Renal pelvis (tissue), 4 donors: Measurements from ENCODE around the gene LYPD3. TPM values are rescaled to one million over a fixed set of nuclear protein-coding genes. Genes with fewer than 3 reads are reported as not detected.
"Not testable (repeated sequence)": the region's sequence is repeated elsewhere in the genome, so short reads cannot be mapped to it uniquely, and the experiment has no call there.

Experiments used
- DNase-seq: peaks from one replicate; pipeline ENCODE4 v3.0.0-alpha.2; 2013
- polyA plus RNA-seq, 3 donors: library from polyadenylated mRNA; unstranded; fragments of 120-200 nt; gene quantifications; one replicate each; pipeline ENCODE4 v1.2.1, GENCODE V29; 2013; ENCODE audit not compliant: insufficient read length in 3 of 3

The LYPD3 gene
- polyA plus RNA-seq, 3 donors, result 1.4 to 4.1 (median 2.2) TPM

GRCh38 chr19:43462785-43463380 lies 2.5 kb downstream of the LYPD3 start:
- DNase-seq, result no peak

DNA sequence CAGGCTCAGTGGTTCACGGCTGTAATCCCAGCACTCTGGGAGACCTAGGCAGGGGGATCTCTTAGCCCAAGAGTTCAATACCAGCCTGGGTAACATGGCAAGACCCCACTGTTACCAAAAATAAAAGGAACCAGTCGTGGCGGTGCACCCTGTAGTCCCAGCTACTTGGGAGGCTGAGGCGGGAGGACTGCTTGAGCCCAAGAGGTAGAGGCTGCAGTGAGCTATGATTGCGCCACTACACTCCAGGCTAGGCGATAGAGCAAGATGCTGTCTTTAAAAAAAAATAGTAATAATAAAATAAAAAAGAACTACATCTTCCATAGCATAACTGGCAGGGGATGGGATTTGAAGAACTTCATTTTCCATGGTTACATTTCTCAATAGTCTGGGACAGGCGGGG lies 3.0 kb downstream of the LYPD3 start:
- no peak for DNase-seq

- no peak for DNase-seq
Observed at GRCh38 chr19:43461303-43461702, 4.1 kb downstream of the LYPD3 start.

DNA sequence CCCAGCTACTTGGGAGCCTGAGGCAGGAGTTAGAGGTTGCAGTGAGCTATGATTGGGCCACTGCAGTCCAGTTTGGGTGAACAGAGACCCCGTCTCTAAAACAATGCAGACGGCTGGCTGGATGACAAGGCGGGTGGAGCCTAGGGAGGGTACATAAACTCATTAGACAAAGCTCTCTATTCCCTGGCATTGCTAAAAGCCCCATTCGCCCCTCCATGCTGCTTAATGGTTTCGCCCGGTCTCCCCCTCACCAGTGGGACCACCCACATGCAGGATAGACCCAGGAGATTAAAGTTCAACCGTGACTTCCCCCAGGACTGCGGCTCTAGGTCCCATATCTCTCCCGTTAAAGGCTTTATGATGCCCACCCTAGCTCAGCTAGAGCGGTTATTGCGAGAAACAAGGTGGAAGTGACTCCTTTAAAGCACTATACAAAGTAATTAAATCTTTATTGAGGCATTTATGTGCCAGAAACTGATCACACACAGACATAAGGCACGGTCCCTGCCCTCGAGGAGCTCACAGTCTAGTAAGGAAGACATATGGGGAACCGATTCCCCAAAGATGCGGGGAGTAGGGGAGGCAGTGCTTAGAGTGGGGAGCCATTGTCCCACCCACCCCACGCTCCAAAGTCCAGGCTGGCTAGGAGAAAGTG lies 4.9 kb downstream of the LYPD3 start:
- no peak for DNase-seq

DNA sequence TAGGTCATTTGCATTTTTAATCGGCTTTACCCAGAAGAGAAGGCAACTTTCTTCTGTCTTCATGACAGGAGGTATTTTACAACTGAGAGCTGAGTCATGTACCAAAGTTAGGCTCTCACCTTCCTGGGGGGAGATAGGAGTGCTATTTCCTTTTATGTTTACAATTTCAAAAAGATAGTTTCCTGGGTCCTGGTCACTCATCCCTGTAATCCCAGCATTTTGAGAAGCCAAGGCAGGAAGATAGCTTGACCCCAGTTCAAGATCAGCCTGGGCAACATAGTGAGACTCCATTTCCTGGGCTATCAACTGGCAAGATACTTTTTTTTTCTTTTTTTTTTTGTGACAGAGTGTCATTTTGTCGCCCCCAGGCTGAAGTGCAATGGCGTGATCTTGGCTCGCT lies 7.6 kb downstream of the LYPD3 start:
- DNase-seq, result no peak

GRCh38 chr19:43455321-43456113 lies 9.9 kb downstream of the LYPD3 start:
- no peak for DNase-seq

DNA sequence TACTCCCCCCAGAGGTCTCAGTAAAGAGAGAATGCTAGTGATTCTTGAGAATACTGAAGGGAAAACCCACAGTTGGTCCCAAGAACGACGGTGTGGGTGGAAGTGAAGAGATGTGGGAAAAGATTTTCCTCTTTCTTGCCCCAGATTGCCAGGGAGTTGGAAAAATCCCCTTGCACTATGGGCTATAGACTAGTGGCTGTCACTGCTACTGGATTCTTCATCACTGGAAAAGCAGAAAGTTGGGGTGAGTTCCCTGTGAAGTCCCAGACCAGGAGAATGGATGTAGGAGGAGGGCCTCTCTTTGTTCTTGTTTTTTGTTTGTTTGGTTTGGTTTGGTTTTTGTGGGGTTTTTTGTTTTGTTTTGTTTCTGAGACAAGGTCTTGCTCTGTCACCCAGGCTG lies 11.4 kb downstream of the LYPD3 start:
- no peak for DNase-seq

- DNase-seq, result no peak
Observed at GRCh38 chr19:43452582-43452981, 12.8 kb downstream of the LYPD3 start.

GRCh38 chr19:43450545-43450997 lies 14.8 kb downstream of the LYPD3 start:
- no peak for DNase-seq

DNA sequence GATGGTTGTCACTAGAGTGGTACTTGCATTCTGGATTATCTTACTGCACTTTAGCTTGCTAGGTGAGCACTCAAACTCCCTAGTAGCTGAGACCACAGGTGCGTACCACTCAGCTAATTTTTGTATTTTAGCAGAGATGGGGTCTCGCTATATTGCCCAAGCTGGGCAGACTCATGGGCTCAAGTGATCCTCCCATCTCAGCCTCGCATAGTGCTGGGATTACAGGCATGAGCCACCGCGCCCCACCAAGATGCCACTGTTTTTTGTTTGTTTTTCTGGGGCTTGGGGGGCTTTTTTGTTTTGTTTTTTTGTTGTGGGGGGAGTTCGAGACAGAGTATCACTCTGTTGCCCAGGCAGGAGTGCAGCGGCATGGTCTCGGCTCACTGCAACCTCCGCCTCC lies 17.8 kb downstream of the LYPD3 start:
- no peak for DNase-seq

DNA sequence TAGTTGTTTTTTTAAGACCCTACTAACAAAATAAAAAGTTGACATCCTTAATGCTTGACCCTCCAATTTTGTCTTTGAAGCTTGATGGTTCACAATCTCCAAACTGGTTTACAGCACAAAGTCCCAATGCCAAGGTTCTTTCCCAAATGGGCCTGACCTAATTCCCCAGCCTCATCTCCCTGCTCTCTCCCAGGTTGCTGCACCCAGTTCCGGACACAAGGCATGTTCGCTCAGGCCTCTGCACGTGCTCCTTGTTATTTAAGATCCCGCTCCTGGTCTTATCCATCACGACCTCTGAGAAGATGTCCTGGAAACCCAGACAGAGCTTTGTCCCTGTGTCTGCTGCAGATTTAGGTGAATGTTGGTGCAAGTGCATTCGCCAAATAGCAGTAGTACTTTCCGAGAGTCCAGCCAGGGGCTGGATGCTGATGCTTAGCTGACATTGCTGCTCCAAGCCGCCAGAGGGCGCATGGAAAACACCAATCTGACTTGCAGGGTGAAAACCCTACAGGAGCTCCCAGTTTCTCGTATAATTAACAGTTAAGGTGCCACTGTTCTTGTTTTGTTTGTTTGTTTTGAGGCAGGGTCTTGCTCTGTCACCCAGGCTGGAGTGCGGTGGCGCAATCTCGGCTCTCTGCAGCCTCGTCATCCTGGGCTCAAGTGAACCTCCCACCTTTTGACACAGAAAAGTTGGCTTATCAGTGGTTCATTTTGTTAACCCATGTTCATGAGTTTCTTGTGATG lies 18.5 kb downstream of the LYPD3 start:
- DNase-seq, result peak; percentile 71

DNA sequence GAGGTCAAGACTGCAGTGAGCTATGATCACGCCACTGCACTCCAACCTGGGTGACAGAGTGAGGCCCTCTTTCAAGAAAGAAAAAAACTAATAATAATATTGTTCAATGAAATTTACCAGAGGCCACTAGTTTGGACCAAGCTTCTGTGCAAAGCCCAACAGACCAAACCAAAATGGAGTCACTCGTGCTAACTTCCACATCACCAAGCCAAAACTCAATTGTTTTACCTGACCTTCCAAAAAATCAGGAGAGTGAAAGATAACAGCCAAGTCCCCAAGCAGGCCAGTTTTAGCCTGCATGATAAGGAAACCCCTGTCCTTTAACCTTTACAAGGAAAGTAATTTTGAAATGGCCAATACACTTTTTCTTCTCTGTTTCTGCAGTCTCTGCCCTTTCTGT lies 20.0 kb downstream of the LYPD3 start:
- DNase-seq, result no peak

GRCh38 chr19:43444531-43445287 lies 20.7 kb downstream of the LYPD3 start:
- DNase-seq, result no peak

DNA sequence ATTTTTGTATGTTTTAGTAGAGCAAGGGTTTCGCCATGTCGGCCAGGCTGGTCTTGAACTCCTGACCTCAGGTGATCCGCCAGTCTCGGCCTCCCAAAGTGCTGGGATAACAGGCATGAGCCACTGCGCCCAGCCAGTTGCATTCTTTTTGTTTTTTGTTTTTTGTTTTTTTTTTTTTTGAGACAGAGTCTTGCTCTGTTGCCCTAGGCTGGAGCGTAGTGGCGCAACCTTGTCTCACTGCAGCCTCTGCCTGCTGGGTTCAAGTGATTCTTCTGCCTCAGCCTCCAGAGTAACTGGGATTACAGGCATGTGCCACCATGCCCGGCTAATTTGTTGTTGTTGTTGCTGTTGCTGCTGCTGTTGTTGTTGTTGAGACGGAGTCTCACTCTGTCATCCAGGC lies 21.3 kb downstream of the LYPD3 start:
- DNase-seq, result not testable (repeated sequence)

DNA sequence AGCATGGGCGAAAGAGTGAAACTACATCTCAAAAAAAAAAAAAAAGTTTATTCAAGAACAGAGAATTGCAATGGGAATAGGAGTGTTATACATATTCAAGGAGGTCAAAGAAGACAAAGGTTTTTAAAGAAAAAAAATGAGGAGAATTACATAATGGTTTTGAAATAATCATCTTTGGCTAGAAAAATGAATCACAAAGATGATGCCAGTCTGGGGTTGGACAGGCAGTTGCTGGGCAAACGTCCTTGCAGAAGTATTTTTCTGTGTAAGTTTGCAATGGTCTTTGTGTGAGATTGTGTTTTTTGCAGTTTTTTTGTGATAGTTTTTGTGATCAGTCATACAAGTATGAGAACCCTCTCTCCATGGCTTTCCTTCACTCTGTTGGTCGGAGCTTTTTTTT lies 23.7 kb downstream of the LYPD3 start:
- DNase-seq, result no peak

GRCh38 chr19:43439709-43440063 lies 25.7 kb downstream of the LYPD3 start:
- no peak for DNase-seq

DNA sequence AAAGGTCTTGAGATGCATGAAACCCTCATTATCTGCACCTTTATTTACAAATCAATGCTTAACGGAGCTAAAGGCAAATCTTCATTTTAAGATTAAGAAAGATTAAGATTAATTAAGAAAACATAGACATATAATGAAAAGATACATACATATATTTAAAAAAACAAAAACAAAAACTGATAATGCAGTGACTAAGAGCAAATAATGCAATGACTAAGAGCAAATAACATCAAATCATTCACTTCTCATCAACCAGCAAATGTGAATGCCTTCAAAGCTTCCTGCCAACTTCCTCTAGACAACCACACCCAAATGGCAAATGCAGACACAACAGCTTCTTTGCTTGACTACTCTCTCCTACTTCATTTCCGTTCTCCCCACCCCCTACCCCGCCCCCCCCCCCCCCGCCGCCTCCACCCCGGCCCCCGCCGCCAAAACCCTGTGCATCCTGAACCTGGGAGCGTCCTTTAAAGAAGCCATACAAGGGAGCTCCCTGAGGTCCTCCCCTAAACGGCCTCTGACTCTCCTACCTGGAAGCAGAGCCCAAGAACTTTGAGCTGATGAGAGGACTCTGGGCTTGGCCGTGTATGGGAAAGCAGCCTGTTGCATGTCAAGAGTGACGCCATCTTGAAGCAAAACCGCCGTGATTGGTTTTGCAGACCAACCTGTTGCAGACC lies 26.2 kb downstream of the LYPD3 start:
- no peak for DNase-seq

DNA sequence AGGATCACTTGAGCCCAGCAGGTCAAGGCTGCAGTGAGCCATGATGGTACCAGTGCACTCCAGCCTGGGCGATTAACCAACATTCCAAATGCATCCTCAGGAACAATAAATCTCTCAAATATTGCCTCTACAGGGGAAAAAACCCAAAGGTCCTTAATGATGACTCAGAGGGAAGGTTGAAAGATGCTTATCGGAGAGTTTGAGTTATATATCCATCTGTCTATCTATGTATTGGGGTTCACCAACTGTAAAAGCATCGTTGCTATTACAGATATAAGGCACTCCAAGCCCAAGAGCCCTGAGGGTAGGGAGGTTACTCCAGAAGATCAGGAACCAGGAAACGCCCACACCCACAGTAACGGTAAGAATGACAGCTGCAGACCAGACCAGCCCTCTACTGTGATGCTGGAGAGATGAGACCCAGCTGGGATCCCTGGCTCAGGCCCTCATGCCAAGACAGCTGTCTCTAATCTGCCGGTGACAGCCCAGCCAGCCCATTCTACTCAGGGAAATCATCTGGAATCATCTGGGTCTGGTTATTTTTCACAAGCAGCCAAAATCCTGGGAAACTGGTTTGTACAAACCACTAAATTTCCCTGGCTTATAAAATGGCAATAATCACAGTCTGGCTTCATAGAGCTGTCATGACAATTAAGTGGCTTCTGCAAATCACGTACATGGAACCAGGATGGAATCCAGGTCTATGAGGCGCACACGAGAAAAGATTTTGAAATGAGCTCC lies 26.9 kb downstream of the LYPD3 start:
- peak; percentile 75 for DNase-seq

DNA sequence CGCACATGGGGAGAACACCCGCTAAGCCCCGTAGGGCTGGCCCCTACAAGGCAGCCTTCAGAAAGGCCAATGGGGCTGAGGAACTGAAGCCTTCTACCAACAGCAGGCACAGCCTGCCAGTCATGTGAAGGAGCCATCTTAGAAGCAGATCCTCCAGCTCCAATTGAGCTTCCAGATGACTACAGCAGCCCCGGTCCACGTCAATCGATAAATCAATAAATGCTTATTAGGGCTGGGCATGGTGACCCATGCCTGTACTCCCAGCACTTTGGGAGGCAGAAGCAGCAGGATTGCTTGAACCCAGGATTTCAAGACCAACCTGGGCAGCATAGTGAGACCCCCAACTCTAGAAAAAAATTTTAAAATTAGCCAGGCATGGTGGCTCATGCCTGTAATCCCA lies 27.7 kb downstream of the LYPD3 start:
- DNase-seq, result no peak

GRCh38 chr19:43437284-43437683 lies 28.1 kb downstream of the LYPD3 start:
- DNase-seq, result not testable (repeated sequence)
